ENCODE results near the gene PRSS2. TPM values are rescaled to one million over a fixed set of nuclear protein-coding genes. Genes with fewer than 3 reads are reported as not detected.
"Not testable (repeated sequence)": the region's sequence is repeated elsewhere in the genome, so short reads cannot be mapped to it uniquely, and the experiment has no call there.

The PRSS2 gene
- total RNA-seq, 3 donors from 2014 or later (not counting 1 experiment from before 2014, with no cell fraction given): not detected

DNA sequence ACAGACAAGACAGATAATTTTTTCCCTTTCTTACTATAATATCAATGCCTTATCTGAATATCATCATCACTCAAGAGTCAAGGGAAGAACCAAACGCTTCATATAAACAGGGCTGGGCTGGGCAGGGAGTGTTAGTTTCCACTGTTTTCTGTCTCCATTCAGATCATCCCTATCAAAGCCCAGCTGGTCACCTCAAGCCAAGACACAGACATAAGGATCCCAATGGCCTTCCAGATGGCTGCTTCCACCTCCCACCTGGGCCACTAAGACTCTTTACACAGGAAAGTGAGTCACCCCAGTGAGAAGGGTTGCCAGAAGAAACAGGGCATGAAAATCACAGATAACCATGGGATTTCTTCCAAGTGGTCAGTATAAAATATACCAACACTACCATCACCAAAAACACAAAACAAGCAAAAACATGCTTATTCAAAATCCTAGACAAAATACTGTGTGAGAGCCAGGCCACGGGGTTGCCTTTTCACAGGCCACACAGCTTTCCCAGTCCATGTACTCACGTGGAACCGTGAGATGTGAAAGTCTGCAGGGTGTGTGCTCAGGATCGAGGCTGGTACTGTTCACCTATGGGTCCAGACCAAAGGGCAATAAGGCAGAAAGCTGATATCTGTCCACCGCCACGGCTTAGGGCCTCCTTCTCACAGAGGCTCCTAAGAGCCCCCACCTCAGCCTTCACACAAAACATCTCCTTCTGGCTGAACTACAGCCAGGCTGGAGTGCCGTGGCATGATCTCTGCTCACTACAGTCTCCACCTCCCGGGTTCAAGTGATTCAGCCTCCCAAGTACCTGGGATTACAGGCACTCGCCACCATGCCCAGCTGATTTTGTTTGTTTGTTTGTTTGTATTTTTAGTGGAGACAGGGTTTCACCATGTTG is 15.8 kb upstream of the PRSS2 start:
- no peak for DNase-seq
- 77% methylated on average over 9 of the region's 10 CpGs for WGBS (ENCODE audit: insufficient coverage)
- TF ChIP-seq, protein P1, sequence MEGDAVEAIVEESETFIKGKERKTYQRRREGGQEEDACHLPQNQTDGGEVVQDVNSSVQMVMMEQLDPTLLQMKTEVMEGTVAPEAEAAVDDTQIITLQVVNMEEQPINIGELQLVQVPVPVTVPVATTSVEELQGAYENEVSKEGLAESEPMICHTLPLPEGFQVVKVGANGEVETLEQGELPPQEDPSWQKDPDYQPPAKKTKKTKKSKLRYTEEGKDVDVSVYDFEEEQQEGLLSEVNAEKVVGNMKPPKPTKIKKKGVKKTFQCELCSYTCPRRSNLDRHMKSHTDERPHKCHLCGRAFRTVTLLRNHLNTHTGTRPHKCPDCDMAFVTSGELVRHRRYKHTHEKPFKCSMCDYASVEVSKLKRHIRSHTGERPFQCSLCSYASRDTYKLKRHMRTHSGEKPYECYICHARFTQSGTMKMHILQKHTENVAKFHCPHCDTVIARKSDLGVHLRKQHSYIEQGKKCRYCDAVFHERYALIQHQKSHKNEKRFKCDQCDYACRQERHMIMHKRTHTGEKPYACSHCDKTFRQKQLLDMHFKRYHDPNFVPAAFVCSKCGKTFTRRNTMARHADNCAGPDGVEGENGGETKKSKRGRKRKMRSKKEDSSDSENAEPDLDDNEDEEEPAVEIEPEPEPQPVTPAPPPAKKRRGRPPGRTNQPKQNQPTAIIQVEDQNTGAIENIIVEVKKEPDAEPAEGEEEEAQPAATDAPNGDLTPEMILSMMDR (IDR thresholded peaks at IDR 0.05): no peak
- peaks cover 2% of the 10 kb centered on the region for H3K36me3 ChIP-seq (ENCODE audit: control insufficient read depth, insufficient read depth, low read length)
- H3K27me3 ChIP-seq (ENCODE audit: control insufficient read depth, insufficient read depth, low read length): no peaks in the 10 kb centered on the region
- Mint-ChIP-seq H3K9me3 (no peaks in the 10 kb centered on the region), H3K36me3 (no peaks in the 10 kb centered on the region), H3K4me1 (peaks cover 12 to 34% of the 10 kb centered on the region in 2 donors), H3K4me3 (no peak overlapping the region), H3K27ac (no peak overlapping the region), H3K27me3 (ENCODE audit: low read depth in 2 of 2) (no peaks in the 10 kb centered on the region)
- H3K4me1 ChIP-seq (ENCODE audit: control insufficient read depth, insufficient read depth, low read length): no peaks in the 10 kb centered on the region
- no peak overlapping the region for H3K4me3 ChIP-seq (ENCODE audit: low read length)
- no peaks in the 10 kb centered on the region for H3K9me3 ChIP-seq (ENCODE audit: control insufficient read depth, insufficient read depth, low read length)
- peak in 1 of 3 donors; percentile 11 for ATAC-seq
- no peak overlapping the region for H3K27ac ChIP-seq (ENCODE audit: low read length)
- intact Hi-C loops (cut with micrococcal nuclease): no loop called here

DNA sequence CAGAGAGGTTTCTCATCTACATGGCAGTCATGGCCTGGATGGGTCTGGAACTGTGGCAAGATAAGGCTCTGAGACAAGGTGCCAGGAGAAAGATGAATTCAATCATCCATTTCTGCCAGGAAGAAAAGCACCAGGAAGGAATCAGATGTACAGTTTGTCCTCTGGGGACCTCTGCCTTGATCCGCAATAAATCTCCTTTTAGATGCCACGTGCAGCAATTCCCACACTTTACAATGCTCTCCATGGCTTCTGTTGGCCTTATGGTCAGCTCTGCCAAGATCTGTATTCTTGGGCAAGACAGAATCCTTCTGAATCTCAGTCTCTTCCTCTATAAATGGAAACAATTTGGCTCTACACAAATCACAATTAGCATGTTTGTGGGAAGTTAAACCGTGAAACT is 12.5 kb upstream of the PRSS2 start:
- 83% methylated on average over 2 of the region's 3 CpGs for WGBS (ENCODE audit: insufficient coverage)
- H3K27ac ChIP-seq (ENCODE audit: low read length); H3K36me3 Mint-ChIP-seq; H3K9me3 ChIP-seq (ENCODE audit: control insufficient read depth, insufficient read depth, low read length); ATAC-seq; H3K27me3 ChIP-seq (ENCODE audit: control insufficient read depth, insufficient read depth, low read length); intact Hi-C loops (cut with micrococcal nuclease); H3K9me3 Mint-ChIP-seq; H3K4me1 ChIP-seq (ENCODE audit: control insufficient read depth, insufficient read depth, low read length); H3K4me3 ChIP-seq (ENCODE audit: low read length); H3K27me3 Mint-ChIP-seq (ENCODE audit: low read depth in 2 of 2); H3K36me3 ChIP-seq (ENCODE audit: control insufficient read depth, insufficient read depth, low read length); DNase-seq; H3K4me3 Mint-ChIP-seq: not testable (repeated sequence)
- peak overlapping the region in 1 of 2 donors; percentile 27 for H3K27ac Mint-ChIP-seq
- H3K4me1 Mint-ChIP-seq: peaks cover 6 to 39% of the 10 kb centered on the region in 2 donors

DNA sequence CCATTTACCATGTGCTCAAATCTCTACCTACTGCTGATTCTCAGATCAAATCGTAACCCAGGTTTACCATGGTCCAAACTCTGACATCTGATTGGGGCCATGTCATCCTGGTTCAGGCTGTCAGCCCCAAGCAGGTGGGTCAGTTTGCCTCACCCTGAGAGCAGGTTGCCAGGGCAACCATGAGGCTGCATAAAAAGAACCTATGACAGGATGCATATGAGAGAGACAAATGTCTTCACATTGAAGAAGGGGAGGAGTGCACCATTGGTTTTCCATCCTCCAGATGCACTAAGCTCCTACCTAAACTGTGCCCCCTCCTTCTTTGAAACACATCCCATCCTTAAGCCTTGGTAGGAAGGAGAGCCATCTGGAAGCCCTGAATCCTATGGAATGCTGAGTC is 11.3 kb upstream of the PRSS2 start:
- H3K36me3 Mint-ChIP-seq: no peaks in the 10 kb centered on the region
- H3K4me1 Mint-ChIP-seq: peaks cover 6 to 39% of the 10 kb centered on the region in 2 donors
- no peak for DNase-seq

DNA sequence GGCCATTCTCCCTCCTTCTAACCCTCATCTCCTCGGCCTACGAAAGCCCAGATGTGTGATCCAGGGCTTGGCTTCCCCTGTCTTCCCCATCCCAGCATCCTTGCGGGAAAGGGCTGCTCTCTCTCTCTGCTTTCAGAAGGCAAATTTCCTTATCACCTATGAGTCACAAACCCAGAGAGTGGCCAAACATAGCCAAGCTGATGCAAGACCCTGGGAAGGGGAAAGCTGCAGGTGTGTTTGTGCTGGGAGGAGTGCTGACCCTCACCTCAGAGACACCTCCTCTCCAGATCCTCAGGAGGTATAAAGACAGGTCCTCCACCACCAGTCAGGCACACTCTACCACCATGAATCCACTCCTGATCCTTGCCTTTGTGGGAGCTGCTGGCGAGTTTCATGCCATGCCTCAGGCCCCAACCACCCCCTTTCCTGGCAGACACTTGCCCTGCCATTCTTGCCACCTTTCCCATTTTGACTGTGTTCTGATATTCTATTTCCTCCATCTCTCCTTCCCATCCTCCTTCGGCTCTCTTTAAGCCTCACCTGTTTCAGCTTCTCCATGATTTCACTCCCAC is 10.6 kb upstream of the PRSS2 start:
- H3K9me3 ChIP-seq (ENCODE audit: control insufficient read depth, insufficient read depth, low read length): no peaks in the 10 kb centered on the region
- no peak overlapping the region for H3K4me3 Mint-ChIP-seq
- TF ChIP-seq, protein P1 (IDR thresholded peaks at IDR 0.05): no peak
- no peaks in the 10 kb centered on the region for H3K27me3 Mint-ChIP-seq (ENCODE audit: low read depth in 2 of 2)
- peak overlapping the region in 1 of 2 donors; percentile 50 for H3K27ac Mint-ChIP-seq
- no peaks in the 10 kb centered on the region for H3K36me3 Mint-ChIP-seq
- H3K4me3 ChIP-seq (ENCODE audit: low read length): no peak overlapping the region
- no peaks in the 10 kb centered on the region for H3K9me3 Mint-ChIP-seq
- H3K27me3 ChIP-seq (ENCODE audit: control insufficient read depth, insufficient read depth, low read length): peaks cover 2% of the 10 kb centered on the region
- H3K36me3 ChIP-seq (ENCODE audit: control insufficient read depth, insufficient read depth, low read length): peaks cover 4% of the 10 kb centered on the region
- H3K4me1 Mint-ChIP-seq: peaks cover 6 to 32% of the 10 kb centered on the region in 2 donors
- intact Hi-C loops (cut with micrococcal nuclease): no loop called here
- H3K27ac ChIP-seq (ENCODE audit: low read length): no peak overlapping the region
- 85% methylated on average over 5 of the region's 5 CpGs for WGBS (ENCODE audit: insufficient coverage)
- DNase-seq: no peak
- ATAC-seq: no peak
- H3K4me1 ChIP-seq (ENCODE audit: control insufficient read depth, insufficient read depth, low read length): no peaks in the 10 kb centered on the region

More for the DNA sequence above, 11.3 kb upstream of the PRSS2 start:
- Histone ChIP-seq H3K27ac (ENCODE audit: low read length) (no peak overlapping the region), H3K4me3 (ENCODE audit: low read length) (no peak overlapping the region), H3K9me3 (ENCODE audit: control insufficient read depth, insufficient read depth, low read length) (no peaks in the 10 kb centered on the region), H3K36me3 (ENCODE audit: control insufficient read depth, insufficient read depth, low read length) (peaks cover 2% of the 10 kb centered on the region), H3K4me1 (ENCODE audit: control insufficient read depth, insufficient read depth, low read length) (no peaks in the 10 kb centered on the region), H3K27me3 (ENCODE audit: control insufficient read depth, insufficient read depth, low read length) (peaks cover 2% of the 10 kb centered on the region)
- Mint-ChIP-seq H3K9me3 (no peaks in the 10 kb centered on the region), H3K27ac (no peak overlapping the region), H3K27me3 (ENCODE audit: low read depth in 2 of 2) (no peaks in the 10 kb centered on the region), H3K4me3 (no peak overlapping the region)
- no peak for ATAC-seq
- TF ChIP-seq, protein P1 (IDR thresholded peaks at IDR 0.05): no peak
- intact Hi-C loops (cut with micrococcal nuclease): no loop called here
- 98% methylated on average over 1 of the region's 1 CpG for WGBS (ENCODE audit: insufficient coverage)

DNA sequence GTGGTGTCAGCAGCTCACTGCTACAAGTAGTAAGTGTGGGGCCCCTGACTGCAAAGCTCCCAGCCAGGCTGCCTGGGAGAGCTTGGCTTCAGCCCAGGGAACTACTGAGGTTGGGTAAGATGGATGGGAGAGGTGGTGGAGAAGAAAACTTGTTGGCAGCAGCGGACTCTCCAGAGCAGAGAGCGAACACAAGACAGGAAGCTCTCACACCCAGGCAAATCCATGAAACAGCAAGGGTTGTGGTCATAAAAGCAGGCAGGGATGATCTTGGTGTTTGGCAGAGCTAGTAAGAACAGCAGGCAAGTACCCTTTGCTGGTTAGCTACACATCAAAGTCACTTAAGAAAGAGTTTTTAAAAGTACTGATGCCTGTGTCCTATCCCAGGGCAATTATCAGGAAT is 9.2 kb upstream of the PRSS2 start:
- DNase-seq; H3K36me3 Mint-ChIP-seq; H3K27ac Mint-ChIP-seq; H3K36me3 ChIP-seq (ENCODE audit: control insufficient read depth, insufficient read depth, low read length); H3K27ac ChIP-seq (ENCODE audit: low read length); H3K4me3 Mint-ChIP-seq; H3K9me3 ChIP-seq (ENCODE audit: control insufficient read depth, insufficient read depth, low read length); intact Hi-C loops (cut with micrococcal nuclease); H3K27me3 ChIP-seq (ENCODE audit: control insufficient read depth, insufficient read depth, low read length); H3K9me3 Mint-ChIP-seq; H3K27me3 Mint-ChIP-seq (ENCODE audit: low read depth in 2 of 2); ATAC-seq; H3K4me3 ChIP-seq (ENCODE audit: low read length); H3K4me1 ChIP-seq (ENCODE audit: control insufficient read depth, insufficient read depth, low read length): not testable (repeated sequence)
- H3K4me1 Mint-ChIP-seq: peaks cover 6 to 35% of the 10 kb centered on the region in 2 donors
- WGBS (ENCODE audit: insufficient coverage): 95% methylated on average over 2 of the region's 2 CpGs

Data from natural killer cell (primary cell).